NCI-H2227 (cell line): ENCODE data around the gene UPF2.

Source experiments
- DNase-seq: peaks from one replicate; lab custom pipeline; 2025; ENCODE audit not compliant: unreplicated experiment; lab: John Stamatoyannopoulos, UW

The UPF2 gene

GRCh38 chr10:11962176-11962575 is 80.4 kb downstream of the UPF2 start:
- DNase-seq, result no peak

GRCh38 chr10:11961771-11962170 is 80.8 kb downstream of the UPF2 start:
- DNase-seq, result no peak

- no peak for DNase-seq
Measured at GRCh38 chr10:11959966-11960365, 82.6 kb downstream of the UPF2 start.

DNA sequence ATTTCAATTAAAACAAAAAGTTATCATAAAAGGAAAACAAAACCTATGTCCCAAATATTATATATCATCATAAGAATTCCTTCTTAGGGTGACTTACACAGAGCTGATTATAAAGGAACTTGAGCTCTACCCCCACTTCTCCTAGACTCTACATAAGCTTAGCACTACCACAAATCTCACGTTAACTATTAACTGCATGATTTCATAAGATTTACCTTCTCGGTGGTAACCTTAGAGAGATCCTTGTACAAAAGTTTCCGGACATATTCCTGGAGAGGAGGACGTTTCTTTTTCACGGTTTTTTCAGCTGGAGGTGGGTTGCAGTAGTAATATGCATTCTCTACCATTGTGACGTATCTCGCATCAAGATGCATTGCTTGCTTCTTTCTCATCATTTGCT is 83.7 kb downstream of the UPF2 start:
- no peak for DNase-seq

GRCh38 chr10:11951695-11952094 is 90.9 kb downstream of the UPF2 start:
- DNase-seq, result no peak

DNA sequence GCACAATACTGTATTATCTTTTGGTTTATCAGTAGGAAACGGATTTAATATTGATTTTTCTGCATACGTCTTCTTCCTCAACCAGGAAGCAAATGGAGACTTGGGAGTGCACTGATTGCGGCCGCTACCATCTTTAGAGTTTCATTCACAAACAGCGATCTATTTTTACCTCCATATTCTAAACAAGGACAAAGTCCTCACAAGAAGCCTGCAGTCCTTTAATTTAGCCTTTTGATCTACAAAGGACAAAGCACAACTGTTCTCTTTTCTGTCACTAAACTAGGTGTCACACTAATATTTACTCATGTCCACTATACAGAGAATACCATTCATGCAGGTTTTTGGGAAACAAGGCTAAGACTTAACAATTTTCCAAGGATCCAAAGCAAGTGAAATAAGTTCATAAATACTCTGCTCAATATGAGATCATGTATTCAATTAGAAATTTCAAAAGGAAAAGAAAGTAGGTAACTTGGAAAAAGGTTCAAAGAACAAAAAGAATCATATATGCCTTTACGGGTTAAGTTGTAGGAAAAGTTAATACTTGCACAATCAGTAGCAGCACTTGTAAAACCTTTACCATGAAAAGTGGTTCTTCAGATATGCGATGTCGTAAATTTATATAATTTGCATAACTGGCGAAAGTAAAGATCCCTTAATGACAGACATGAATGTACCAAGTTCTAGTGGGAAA is 92.1 kb downstream of the UPF2 start:
- no peak for DNase-seq

- DNase-seq, result no peak
Measured at GRCh38 chr10:11949152-11949551, 93.5 kb downstream of the UPF2 start.

- DNase-seq, result no peak
Measured at GRCh38 chr10:11946652-11947051, 96.0 kb downstream of the UPF2 start.

GRCh38 chr10:11936389-11937152 is 106.0 kb downstream of the UPF2 start:
- DNase-seq, result peak; percentile 49

DNA sequence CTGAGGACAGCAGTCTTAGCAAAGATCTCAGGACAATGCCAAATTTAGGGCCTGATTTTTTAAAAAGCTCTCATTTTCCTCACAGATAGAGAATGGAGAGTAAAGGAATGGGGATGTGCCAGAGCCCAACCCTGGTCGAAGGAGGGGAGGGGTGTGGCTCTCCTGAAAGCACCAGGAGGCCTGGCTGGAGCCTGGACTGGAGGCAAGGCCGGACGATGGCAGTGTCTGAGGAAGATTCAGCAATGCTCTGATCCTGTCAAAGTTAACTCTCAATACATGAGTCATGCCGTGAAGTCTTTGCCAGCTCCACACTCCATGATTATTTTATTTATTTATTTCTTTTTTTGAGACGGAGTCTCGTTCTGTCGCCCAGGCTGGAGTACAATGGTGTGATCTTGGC is 108.3 kb downstream of the UPF2 start:
- no peak for DNase-seq

DNA sequence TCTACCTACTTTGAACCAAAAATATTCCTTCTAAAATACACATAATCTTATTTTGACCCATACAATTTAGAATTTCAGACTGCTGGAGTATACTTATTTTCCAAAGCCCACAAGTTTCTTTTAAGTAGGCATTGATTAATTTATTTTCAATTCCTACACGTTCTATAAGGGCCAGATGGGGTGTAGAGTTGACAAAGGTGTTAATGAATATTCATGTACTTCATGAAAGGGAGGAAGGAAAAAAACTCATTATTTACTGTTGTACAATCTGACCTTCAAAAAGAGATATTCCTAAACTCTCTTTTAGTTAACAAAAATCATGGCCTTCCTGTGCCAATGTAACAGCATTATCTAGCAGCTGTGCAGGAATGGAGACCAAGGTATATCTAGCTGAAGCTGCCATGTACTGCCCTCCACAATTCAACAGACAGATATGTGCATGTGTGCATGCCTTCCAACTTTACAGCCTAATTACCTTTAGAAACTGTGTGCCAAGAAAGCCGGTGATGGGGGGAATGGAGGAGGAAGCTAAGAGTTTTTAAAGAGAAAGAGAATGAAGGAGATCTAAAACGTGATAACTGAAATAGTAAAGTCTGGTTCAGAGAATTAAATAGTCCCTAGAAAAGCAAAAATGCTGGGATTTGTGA is 108.9 kb downstream of the UPF2 start:
- DNase-seq, result no peak

DNA sequence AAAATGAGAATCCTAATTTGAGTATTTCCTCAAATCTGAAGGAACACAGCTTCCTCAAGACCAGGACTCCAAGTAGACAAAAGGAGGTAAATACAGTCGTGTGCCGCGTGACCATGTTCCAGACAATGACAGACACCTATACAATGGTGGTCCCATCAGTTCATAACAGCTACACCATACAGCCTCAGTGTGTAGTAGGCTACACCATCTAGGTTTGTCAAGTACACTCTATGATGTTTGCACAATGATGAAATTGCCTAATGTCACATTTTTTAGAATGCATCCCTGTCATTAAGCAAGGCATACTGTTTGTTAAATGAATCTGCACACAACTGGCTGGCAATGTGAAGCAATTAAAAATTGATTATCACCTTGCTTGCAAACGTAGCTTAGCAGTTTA is 111.6 kb downstream of the UPF2 start:
- no peak for DNase-seq

- no peak for DNase-seq
Measured at GRCh38 chr10:11930312-11930978, 112.2 kb downstream of the UPF2 start.

DNA sequence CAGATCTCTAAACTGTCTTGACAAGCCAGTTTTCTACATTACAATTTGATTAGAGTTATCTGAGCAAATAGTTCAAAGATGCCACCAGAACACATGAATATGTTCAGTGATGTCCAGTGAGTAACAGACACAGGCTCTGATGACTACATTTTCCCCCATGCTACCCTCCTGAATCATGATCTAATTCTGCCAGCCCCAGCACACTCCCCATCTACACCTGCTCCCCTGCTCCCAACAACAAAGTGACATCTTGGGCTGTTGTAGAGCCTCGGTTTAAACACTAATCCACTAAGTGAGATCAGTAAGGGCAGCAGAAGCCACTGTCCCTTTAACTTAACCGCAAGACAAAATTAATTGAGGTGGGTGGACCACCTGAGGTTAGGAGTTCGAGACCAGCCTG is 114.9 kb downstream of the UPF2 start:
- no peak for DNase-seq

- no peak for DNase-seq
Measured at GRCh38 chr10:11921800-11922392, 120.7 kb downstream of the UPF2 start.

GRCh38 chr10:11919271-11919670 is 123.3 kb downstream of the UPF2 start:
- DNase-seq, result no peak

- DNase-seq, result no peak
Measured at GRCh38 chr10:11918384-11918783, 124.2 kb downstream of the UPF2 start.

- DNase-seq, result peak; percentile 7
Measured at GRCh38 chr10:11913079-11913641, 129.4 kb downstream of the UPF2 start.

DNA sequence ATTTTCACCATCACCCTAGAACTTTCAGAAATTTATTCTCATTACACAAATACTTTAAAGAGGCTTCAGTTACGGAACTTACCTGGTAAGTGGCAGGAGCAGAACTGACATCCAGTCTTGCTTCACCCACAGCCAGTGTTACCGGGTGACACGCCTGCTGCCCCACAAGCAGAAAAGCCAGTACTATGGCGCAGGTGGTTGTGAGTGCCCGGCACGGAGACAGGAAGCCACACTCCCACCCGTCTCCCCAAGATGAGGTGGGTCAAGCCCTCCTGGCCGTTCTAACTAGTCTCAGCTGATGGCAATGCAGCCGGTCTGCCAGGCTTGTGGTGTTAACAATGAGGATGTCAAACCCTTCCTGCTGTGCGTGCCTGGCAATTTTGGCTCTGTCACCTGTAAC is 132.5 kb downstream of the UPF2 start:
- no peak for DNase-seq

GRCh38 chr10:11909618-11910017 is 133.0 kb downstream of the UPF2 start:
- DNase-seq, result no peak

GRCh38 chr10:11908991-11909390 is 133.6 kb downstream of the UPF2 start:
- no peak for DNase-seq
